Measurements from ENCODE around the gene TPSD1.
"Not testable (repeated sequence)": the region's sequence is repeated elsewhere in the genome, so short reads cannot be mapped to it uniquely, and the experiment has no call there.

DNA sequence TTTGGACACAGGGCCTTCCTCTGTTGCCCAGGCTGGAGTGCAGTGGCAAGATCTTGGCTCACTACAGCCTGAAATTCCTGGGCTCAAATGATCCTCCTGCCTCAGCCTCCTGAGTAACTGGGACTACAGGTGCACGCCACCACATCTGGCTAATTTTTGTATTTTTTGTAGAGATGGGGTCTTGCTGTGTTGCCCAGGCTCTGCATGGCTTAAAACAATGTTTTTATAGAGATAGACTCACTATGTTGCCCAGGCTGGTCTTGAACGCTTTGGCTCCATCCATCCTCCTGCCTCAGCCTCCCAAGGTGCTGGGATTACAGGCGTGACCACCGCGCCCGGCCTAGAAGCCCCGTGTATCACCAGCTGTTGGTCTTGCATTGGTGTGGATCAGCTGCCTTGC is 13.5 kb downstream of the TPSD1 start:
- TF ChIP-seq, protein P1, sequence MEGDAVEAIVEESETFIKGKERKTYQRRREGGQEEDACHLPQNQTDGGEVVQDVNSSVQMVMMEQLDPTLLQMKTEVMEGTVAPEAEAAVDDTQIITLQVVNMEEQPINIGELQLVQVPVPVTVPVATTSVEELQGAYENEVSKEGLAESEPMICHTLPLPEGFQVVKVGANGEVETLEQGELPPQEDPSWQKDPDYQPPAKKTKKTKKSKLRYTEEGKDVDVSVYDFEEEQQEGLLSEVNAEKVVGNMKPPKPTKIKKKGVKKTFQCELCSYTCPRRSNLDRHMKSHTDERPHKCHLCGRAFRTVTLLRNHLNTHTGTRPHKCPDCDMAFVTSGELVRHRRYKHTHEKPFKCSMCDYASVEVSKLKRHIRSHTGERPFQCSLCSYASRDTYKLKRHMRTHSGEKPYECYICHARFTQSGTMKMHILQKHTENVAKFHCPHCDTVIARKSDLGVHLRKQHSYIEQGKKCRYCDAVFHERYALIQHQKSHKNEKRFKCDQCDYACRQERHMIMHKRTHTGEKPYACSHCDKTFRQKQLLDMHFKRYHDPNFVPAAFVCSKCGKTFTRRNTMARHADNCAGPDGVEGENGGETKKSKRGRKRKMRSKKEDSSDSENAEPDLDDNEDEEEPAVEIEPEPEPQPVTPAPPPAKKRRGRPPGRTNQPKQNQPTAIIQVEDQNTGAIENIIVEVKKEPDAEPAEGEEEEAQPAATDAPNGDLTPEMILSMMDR (IDR thresholded peaks at IDR 0.05) = not testable (repeated sequence)
- not testable (repeated sequence) for TF ChIP-seq EP300 (IDR thresholded peaks at IDR 0.05; ENCODE audit: borderline replicate concordance in 1 of 2, low read depth in 1 of 2, low read length in 1 of 2); EZH2phosphoT487 (IDR thresholded peaks at IDR 0.05; ENCODE audit: borderline replicate concordance, low read depth); FOSL2 (IDR thresholded peaks at IDR 0.05; ENCODE audit: borderline replicate concordance, low read depth); TAF1 (IDR thresholded peaks at IDR 0.05; ENCODE audit: borderline replicate concordance, low read depth, low read length); SIN3A (IDR thresholded peaks at IDR 0.05; ENCODE audit: borderline replicate concordance, low read depth, low read length); RFX5 (IDR thresholded peaks at IDR 0.05; ENCODE audit: low read length); TCF12 (IDR thresholded peaks at IDR 0.05); RXRA (IDR thresholded peaks at IDR 0.05; ENCODE audit: borderline replicate concordance, low read depth)
- TF ChIP-seq, protein P2, sequence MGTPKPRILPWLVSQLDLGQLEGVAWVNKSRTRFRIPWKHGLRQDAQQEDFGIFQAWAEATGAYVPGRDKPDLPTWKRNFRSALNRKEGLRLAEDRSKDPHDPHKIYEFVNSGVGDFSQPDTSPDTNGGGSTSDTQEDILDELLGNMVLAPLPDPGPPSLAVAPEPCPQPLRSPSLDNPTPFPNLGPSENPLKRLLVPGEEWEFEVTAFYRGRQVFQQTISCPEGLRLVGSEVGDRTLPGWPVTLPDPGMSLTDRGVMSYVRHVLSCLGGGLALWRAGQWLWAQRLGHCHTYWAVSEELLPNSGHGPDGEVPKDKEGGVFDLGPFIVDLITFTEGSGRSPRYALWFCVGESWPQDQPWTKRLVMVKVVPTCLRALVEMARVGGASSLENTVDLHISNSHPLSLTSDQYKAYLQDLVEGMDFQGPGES (IDR thresholded peaks at IDR 0.05; ENCODE audit: low read depth, low read length) = not testable (repeated sequence)
- TF ChIP-seq, protein P3, sequence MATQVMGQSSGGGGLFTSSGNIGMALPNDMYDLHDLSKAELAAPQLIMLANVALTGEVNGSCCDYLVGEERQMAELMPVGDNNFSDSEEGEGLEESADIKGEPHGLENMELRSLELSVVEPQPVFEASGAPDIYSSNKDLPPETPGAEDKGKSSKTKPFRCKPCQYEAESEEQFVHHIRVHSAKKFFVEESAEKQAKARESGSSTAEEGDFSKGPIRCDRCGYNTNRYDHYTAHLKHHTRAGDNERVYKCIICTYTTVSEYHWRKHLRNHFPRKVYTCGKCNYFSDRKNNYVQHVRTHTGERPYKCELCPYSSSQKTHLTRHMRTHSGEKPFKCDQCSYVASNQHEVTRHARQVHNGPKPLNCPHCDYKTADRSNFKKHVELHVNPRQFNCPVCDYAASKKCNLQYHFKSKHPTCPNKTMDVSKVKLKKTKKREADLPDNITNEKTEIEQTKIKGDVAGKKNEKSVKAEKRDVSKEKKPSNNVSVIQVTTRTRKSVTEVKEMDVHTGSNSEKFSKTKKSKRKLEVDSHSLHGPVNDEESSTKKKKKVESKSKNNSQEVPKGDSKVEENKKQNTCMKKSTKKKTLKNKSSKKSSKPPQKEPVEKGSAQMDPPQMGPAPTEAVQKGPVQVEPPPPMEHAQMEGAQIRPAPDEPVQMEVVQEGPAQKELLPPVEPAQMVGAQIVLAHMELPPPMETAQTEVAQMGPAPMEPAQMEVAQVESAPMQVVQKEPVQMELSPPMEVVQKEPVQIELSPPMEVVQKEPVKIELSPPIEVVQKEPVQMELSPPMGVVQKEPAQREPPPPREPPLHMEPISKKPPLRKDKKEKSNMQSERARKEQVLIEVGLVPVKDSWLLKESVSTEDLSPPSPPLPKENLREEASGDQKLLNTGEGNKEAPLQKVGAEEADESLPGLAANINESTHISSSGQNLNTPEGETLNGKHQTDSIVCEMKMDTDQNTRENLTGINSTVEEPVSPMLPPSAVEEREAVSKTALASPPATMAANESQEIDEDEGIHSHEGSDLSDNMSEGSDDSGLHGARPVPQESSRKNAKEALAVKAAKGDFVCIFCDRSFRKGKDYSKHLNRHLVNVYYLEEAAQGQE (IDR thresholded peaks at IDR 0.05; ENCODE audit: low read depth, low read length) = not testable (repeated sequence)
- TF ChIP-seq, protein P4, sequence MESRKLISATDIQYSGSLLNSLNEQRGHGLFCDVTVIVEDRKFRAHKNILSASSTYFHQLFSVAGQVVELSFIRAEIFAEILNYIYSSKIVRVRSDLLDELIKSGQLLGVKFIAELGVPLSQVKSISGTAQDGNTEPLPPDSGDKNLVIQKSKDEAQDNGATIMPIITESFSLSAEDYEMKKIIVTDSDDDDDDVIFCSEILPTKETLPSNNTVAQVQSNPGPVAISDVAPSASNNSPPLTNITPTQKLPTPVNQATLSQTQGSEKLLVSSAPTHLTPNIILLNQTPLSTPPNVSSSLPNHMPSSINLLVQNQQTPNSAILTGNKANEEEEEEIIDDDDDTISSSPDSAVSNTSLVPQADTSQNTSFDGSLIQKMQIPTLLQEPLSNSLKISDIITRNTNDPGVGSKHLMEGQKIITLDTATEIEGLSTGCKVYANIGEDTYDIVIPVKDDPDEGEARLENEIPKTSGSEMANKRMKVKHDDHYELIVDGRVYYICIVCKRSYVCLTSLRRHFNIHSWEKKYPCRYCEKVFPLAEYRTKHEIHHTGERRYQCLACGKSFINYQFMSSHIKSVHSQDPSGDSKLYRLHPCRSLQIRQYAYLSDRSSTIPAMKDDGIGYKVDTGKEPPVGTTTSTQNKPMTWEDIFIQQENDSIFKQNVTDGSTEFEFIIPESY (IDR thresholded peaks at IDR 0.05; ENCODE audit: borderline replicate concordance, low read depth) = not testable (repeated sequence)
